Measurements from ENCODE around the gene PAX7.

GRCh38 chr1:18752409-18752808, 121.8 kb downstream of the PAX7 start:
- TF ChIP-seq ZFP30 (CRISPR knock-in tag; IDR thresholded peaks at IDR 0.05) (no peak), BACH2 (CRISPR knock-in tag; IDR thresholded peaks at IDR 0.05; ENCODE audit: borderline replicate concordance) (no peak), CSDC2 (CRISPR knock-in tag; IDR thresholded peaks at IDR 0.05) (no peak), ZFP3 (CRISPR knock-in tag; IDR thresholded peaks at IDR 0.05) (no peak), ESRRG (CRISPR knock-in tag; IDR thresholded peaks at IDR 0.05) (no peak), ARNTL (CRISPR knock-in tag; IDR thresholded peaks at IDR 0.05; ENCODE audit: borderline replicate concordance, low read depth) (no peak), ISL1 (CRISPR knock-in tag; IDR thresholded peaks at IDR 0.05) (no peak), SNAI2 (CRISPR knock-in tag; IDR thresholded peaks at IDR 0.05) (no peak)
- TF ChIP-seq, protein P1, sequence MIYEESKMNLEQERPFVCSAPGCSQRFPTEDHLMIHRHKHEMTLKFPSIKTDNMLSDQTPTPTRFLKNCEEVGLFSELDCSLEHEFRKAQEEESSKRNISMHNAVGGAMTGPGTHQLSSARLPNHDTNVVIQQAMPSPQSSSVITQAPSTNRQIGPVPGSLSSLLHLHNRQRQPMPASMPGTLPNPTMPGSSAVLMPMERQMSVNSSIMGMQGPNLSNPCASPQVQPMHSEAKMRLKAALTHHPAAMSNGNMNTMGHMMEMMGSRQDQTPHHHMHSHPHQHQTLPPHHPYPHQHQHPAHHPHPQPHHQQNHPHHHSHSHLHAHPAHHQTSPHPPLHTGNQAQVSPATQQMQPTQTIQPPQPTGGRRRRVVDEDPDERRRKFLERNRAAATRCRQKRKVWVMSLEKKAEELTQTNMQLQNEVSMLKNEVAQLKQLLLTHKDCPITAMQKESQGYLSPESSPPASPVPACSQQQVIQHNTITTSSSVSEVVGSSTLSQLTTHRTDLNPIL (CRISPR knock-in tag; IDR thresholded peaks at IDR 0.05; ENCODE audit: low read depth): no peak
- TF ChIP-seq, protein P2, sequence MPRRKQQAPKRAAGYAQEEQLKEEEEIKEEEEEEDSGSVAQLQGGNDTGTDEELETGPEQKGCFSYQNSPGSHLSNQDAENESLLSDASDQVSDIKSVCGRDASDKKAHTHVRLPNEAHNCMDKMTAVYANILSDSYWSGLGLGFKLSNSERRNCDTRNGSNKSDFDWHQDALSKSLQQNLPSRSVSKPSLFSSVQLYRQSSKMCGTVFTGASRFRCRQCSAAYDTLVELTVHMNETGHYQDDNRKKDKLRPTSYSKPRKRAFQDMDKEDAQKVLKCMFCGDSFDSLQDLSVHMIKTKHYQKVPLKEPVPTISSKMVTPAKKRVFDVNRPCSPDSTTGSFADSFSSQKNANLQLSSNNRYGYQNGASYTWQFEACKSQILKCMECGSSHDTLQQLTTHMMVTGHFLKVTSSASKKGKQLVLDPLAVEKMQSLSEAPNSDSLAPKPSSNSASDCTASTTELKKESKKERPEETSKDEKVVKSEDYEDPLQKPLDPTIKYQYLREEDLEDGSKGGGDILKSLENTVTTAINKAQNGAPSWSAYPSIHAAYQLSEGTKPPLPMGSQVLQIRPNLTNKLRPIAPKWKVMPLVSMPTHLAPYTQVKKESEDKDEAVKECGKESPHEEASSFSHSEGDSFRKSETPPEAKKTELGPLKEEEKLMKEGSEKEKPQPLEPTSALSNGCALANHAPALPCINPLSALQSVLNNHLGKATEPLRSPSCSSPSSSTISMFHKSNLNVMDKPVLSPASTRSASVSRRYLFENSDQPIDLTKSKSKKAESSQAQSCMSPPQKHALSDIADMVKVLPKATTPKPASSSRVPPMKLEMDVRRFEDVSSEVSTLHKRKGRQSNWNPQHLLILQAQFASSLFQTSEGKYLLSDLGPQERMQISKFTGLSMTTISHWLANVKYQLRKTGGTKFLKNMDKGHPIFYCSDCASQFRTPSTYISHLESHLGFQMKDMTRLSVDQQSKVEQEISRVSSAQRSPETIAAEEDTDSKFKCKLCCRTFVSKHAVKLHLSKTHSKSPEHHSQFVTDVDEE (CRISPR knock-in tag; IDR thresholded peaks at IDR 0.05): no peak
